CD14-positive monocyte (primary cell): ENCODE data around the gene TMEM38A. TPM values are rescaled to one million over a fixed set of nuclear protein-coding genes. Genes with fewer than 3 reads are reported as not detected.

Source experiments
- DNase-seq, 3 donors: peaks; one replicate each; pipeline ENCODE4 v3.0.0-alpha.2; 2011 to 2022
- H2AFZ ChIP-seq: 2 replicates; pipeline ENCODE4 v1.6.0; 2012; ENCODE audit warnings: mild to moderate bottlenecking, low read depth, low read length, inconsistent platforms; ENCODE audit not compliant: insufficient read depth, poor library complexity, severe bottlenecking
- H3K27ac ChIP-seq, 2 donors: 1 replicate in 1 of 2; 2 replicates in 1 of 2; pipeline ENCODE4 v1.5.1; 2012 to 2013; ENCODE audit warnings: low read length in 2 of 2, control low read depth in 1 of 2, inconsistent platforms in 1 of 2, low read depth in 1 of 2, mild to moderate bottlenecking in 1 of 2
- H3K27me3 ChIP-seq, 2 donors: one replicate each; pipeline versions ENCODE4 v1.6.0 to v1.6.1; 2011 to 2013; ENCODE audit warnings: low read length in 2 of 2; ENCODE audit not compliant: control insufficient read depth in 2 of 2, insufficient read depth in 2 of 2
- H3K36me3 ChIP-seq, 2 donors: replicated peaks in 1 of 2; 1 replicate in 1 of 2; 2 replicates in 1 of 2; pipeline versions ENCODE4 v1.5.1 to v1.6.1; 2012 to 2013; ENCODE audit warnings: low read length in 2 of 2, control low read depth in 1 of 2, inconsistent platforms in 1 of 2, mild to moderate bottlenecking in 1 of 2; ENCODE audit not compliant: insufficient read depth in 2 of 2, control insufficient read depth in 1 of 2
- H3K4me1 ChIP-seq, 2 donors: 1 replicate in 1 of 2; 2 replicates in 1 of 2; pipeline versions ENCODE4 v1.5.1 to v1.6.1; 2012 to 2013; ENCODE audit warnings: low read length in 2 of 2, control low read depth in 1 of 2, inconsistent platforms in 1 of 2, mild to moderate bottlenecking in 1 of 2, moderate library complexity in 1 of 2; ENCODE audit not compliant: insufficient read depth in 2 of 2, control insufficient read depth in 1 of 2
- H3K4me2 ChIP-seq: replicated peaks from 2 replicates; pipeline ENCODE3; 2012; ENCODE audit warnings: low read length, moderate library complexity, mild to moderate bottlenecking; ENCODE audit not compliant: poor library complexity, severe bottlenecking; ENCODE audit errors: extremely low read depth
- H3K4me3 ChIP-seq, 3 experiments: fragments of 200-600 bp in 1 of 3; sonication (generic) in 1 of 3; replicated peaks in 1 of 3; 1 replicate in 2 of 3; 2 replicates in 1 of 3; pipeline ENCODE4 v1.5.1; 2011 to 2013; ENCODE audit warnings: low read length in 3 of 3, mild to moderate bottlenecking in 3 of 3, control low read depth in 2 of 3, low read depth in 2 of 3, inconsistent platforms in 1 of 3, moderate library complexity in 1 of 3
- H3K79me2 ChIP-seq: 2 replicates; pipeline ENCODE4 v1.6.0; 2012; ENCODE audit warnings: mild to moderate bottlenecking, control low read depth, inconsistent platforms, low read length, moderate library complexity; ENCODE audit not compliant: insufficient read depth
- H3K9ac ChIP-seq: 2 replicates; pipeline ENCODE4 v1.6.0; 2017; ENCODE audit warnings: low read length, mild to moderate bottlenecking; ENCODE audit not compliant: insufficient read depth, poor library complexity, severe bottlenecking
- H3K9me3 ChIP-seq, 2 donors: replicated peaks in 1 of 2; 1 replicate in 1 of 2; 2 replicates in 1 of 2; pipeline versions ENCODE4 v1.5.1 to v1.6.1; 2012 to 2013; ENCODE audit warnings: low read length in 2 of 2, control low read depth in 1 of 2; ENCODE audit not compliant: control insufficient read depth in 1 of 2, insufficient read depth in 1 of 2
- H4K20me1 ChIP-seq: 2 replicates; pipeline ENCODE4 v1.6.0; 2012; ENCODE audit warnings: mild to moderate bottlenecking, low read length, control low read depth, moderate library complexity; ENCODE audit not compliant: insufficient read depth
- H3K27ac Mint-ChIP-seq, 7 donors: one replicate each; pipeline ENCODE4 v1.8.0; 2020; ENCODE audit warnings: mild to moderate bottlenecking in 7 of 7, mixed read lengths in 7 of 7, moderate library complexity in 6 of 7, inconsistent platforms in 2 of 7
- H3K27me3 Mint-ChIP-seq, 3 donors: one replicate each; pipeline ENCODE4 v1.8.0; 2021 to 2022; ENCODE audit warnings: low read depth in 3 of 3, mild to moderate bottlenecking in 3 of 3, mixed read lengths in 3 of 3, moderate library complexity in 3 of 3, inconsistent platforms in 1 of 3
- H3K36me3 Mint-ChIP-seq, 2 donors: one replicate each; pipeline ENCODE4 v1.8.0; 2020; ENCODE audit warnings: mixed read lengths in 2 of 2, inconsistent platforms in 1 of 2, mild to moderate bottlenecking in 1 of 2
- H3K4me1 Mint-ChIP-seq: one replicate; pipeline ENCODE4 v1.8.0; 2020; ENCODE audit warnings: mild to moderate bottlenecking, mixed read lengths
- H3K4me3 Mint-ChIP-seq, 2 donors: one replicate each; pipeline ENCODE4 v1.8.0; 2020; ENCODE audit warnings: mild to moderate bottlenecking in 2 of 2, mixed read lengths in 2 of 2, moderate library complexity in 1 of 2
- H3K9me3 Mint-ChIP-seq, 7 donors: one replicate each; pipeline ENCODE4 v1.8.0; 2020 to 2022; ENCODE audit warnings: mixed read lengths in 7 of 7, mild to moderate bottlenecking in 6 of 7, moderate library complexity in 6 of 7, inconsistent platforms in 2 of 7
- CTCF ChIP-seq: fragments of 200-600 bp; IDR thresholded peaks from one replicate; pipeline ENCODE4 v1.8.0; 2022; ENCODE audit warnings: antibody characterized with exemption, mild to moderate bottlenecking
- WGBS: methylation state at CpG from one replicate; pipeline ENCODE4 v1.1.5; 2013; ENCODE audit warnings: missing lambda C conversion rate; ENCODE audit not compliant: insufficient coverage; 5-methylcytosine and 5-hydroxymethylcytosine counted together
- intact Hi-C, 2 donors: fragments of 100-400 bp; cut with micrococcal nuclease; formaldehyde crosslinking; loops; one replicate each; pipeline versions ENCODE4 v1.15.0 to v1.15.1; 2023
- polyA plus RNA-seq, 3 donors: library from polyadenylated mRNA; depleted of rRNA in 1 of 3; unstranded in 2 of 3; stranded (reverse) in 1 of 3; fragments of 300-500 nt in 2 of 3; fragments of >200 nt in 1 of 3; fragmentation: Illumina TruSeq in 2 of 3; gene quantifications; 1 replicate in 2 of 3; 2 replicates in 1 of 3; pipeline ENCODE4 v1.2.3, GENCODE V29; 2012 to 2021

Gene TMEM38A
- polyA plus RNA-seq, 3 donors = 8.5 to 21.6 (median 10.6) TPM

- peaks cover 38 to 47% of the 10 kb centered on the region in 2 donors for H3K4me1 ChIP-seq
- no peak overlapping the region for H3K4me3 ChIP-seq
- H3K9me3 ChIP-seq = no peaks in the 10 kb centered on the region
- intact Hi-C loops = no loop called here
- H3K27me3 ChIP-seq = no peaks in the 10 kb centered on the region
- H3K36me3 ChIP-seq = peaks cover 0 to 8% of the 10 kb centered on the region in 2 donors
- peaks cover 100% of the 10 kb centered on the region for H3K79me2 ChIP-seq
- H3K9ac ChIP-seq = no peak overlapping the region
- TF ChIP-seq CTCF = no peak
- H3K27ac ChIP-seq = peak overlapping the region in 1 of 2 donors; percentile 32
- peak overlapping the region in 3 of 7 donors; percentile 37 to 64 (median 46) for H3K27ac Mint-ChIP-seq
- peak in 1 of 3 donors; percentile 43 for DNase-seq
- no CpG with 5 or more reads among the region's 1 CpG for WGBS
- no peak overlapping the region for H3K4me2 ChIP-seq
- H3K4me3 Mint-ChIP-seq = no peak overlapping the region
- peaks cover 12% of the 10 kb centered on the region in 2 donors for H3K36me3 Mint-ChIP-seq
- H4K20me1 ChIP-seq = peaks cover 100% of the 10 kb centered on the region
- no peaks in the 10 kb centered on the region for H3K9me3 Mint-ChIP-seq
- no peaks in the 10 kb centered on the region for H3K27me3 Mint-ChIP-seq
- H3K4me1 Mint-ChIP-seq = peaks cover 74% of the 10 kb centered on the region
- no peak overlapping the region for H2AFZ ChIP-seq
Measured at GRCh38 chr19:16615808-16616207, 45.1 kb upstream of the TMEM38A start.

GRCh38 chr19:16618248-16618647 lies 42.7 kb upstream of the TMEM38A start:
- Mint-ChIP-seq H3K36me3 (peaks cover 11 to 13% of the 10 kb centered on the region in 2 donors), H3K27ac (peak overlapping the region in 1 of 7 donors; percentile 28), H3K4me1 (peaks cover 54% of the 10 kb centered on the region), H3K9me3 (no peaks in the 10 kb centered on the region), H3K4me3 (no peak overlapping the region), H3K27me3 (no peaks in the 10 kb centered on the region)
- no peak overlapping the region for H3K4me3 ChIP-seq
- H4K20me1 ChIP-seq = peaks cover 100% of the 10 kb centered on the region
- no peak overlapping the region for H3K9ac ChIP-seq
- H3K27me3 ChIP-seq = no peaks in the 10 kb centered on the region
- no peak overlapping the region for H3K27ac ChIP-seq
- WGBS = 91% methylated on average over 7 of the region's 7 CpGs
- no peak for DNase-seq
- H3K4me1 ChIP-seq = peaks cover 21 to 29% of the 10 kb centered on the region in 2 donors
- H3K79me2 ChIP-seq = peaks cover 100% of the 10 kb centered on the region
- no peak overlapping the region for H3K4me2 ChIP-seq
- H3K36me3 ChIP-seq = peaks cover 4 to 24% of the 10 kb centered on the region in 2 donors
- intact Hi-C loops = no loop called here
- no peak for TF ChIP-seq CTCF
- H2AFZ ChIP-seq = no peak overlapping the region
- H3K9me3 ChIP-seq = no peaks in the 10 kb centered on the region
